Activated CD4-positive, alpha-beta memory T cell treated with anti-CD3 and anti-CD28 coated beads for 36 hours (primary cell): ENCODE results near the gene SLC8A1. TPM values are rescaled to one million over a fixed set of nuclear protein-coding genes. Genes with fewer than 3 reads are reported as not detected.

Experiments
- CTCF ChIA-PET: fragments of 350-600 bp; sonication (Branson Sonifier 250); formaldehyde crosslinking; loops from one replicate; lab custom pipeline; 2021; ENCODE audit warnings: antibody characterized with exemption, inconsistent platforms; lab: Charles Lee
- POLR2A ChIA-PET: fragments of 350-600 bp; sonication (Branson Sonifier 250); formaldehyde crosslinking; loops from one replicate; lab custom pipeline; 2021; ENCODE audit warnings: antibody characterized with exemption; lab: Charles Lee
- DNase-seq: peaks from one replicate; pipeline ENCODE4 v3.0.0-alpha.2; 2020
- H3K27ac Mint-ChIP-seq: one replicate; pipeline ENCODE4 v1.8.0; 2021; ENCODE audit warnings: mixed read lengths
- H3K27me3 Mint-ChIP-seq: one replicate; pipeline ENCODE4 v1.8.0; 2021; ENCODE audit warnings: mixed read lengths
- H3K36me3 Mint-ChIP-seq: one replicate; pipeline ENCODE4 v1.8.0; 2021; ENCODE audit warnings: mixed read lengths
- H3K4me1 Mint-ChIP-seq: one replicate; pipeline ENCODE4 v1.8.0; 2021; ENCODE audit warnings: low read depth, mixed read lengths
- H3K4me3 Mint-ChIP-seq: one replicate; pipeline ENCODE4 v1.8.0; 2021; ENCODE audit warnings: mild to moderate bottlenecking, mixed read lengths
- H3K9me3 Mint-ChIP-seq: one replicate; pipeline ENCODE4 v1.8.0; 2021; ENCODE audit warnings: mixed read lengths
- intact Hi-C: fragments of 100-400 bp; cut with micrococcal nuclease; formaldehyde crosslinking; loops from one replicate; pipeline ENCODE4 v1.15.1; 2023
- total RNA-seq, 2 experiments: library from RNA; stranded (reverse); gene quantifications; one replicate each; pipeline ENCODE4 v1.2.3, GENCODE V29; 2021

Gene SLC8A1
- total RNA-seq, 2 experiments from 2014 or later: 0.12 to 0.19 TPM

- H3K27ac Mint-ChIP-seq: no peak overlapping the region
- POLR2A ChIA-PET: no interaction called here
- H3K9me3 Mint-ChIP-seq: no peaks in the 10 kb centered on the region
- no peaks in the 10 kb centered on the region for H3K4me1 Mint-ChIP-seq
- H3K4me3 Mint-ChIP-seq: no peak overlapping the region
- intact Hi-C loops: no loop called here
- H3K27me3 Mint-ChIP-seq: peaks cover 1% of the 10 kb centered on the region
- H3K36me3 Mint-ChIP-seq: no peaks in the 10 kb centered on the region
- DNase-seq: no peak
- CTCF ChIA-PET: interaction anchor here (0.9 to 1.4 kb wide), 2 partner anchors 330 kb away, joined by 3 to 5 read pairs; no protein-coding TSS in a partner anchor
Measured at GRCh38 chr2:40243581-40244187, 208.2 kb downstream of the SLC8A1 start.

- no peak for DNase-seq
- H3K9me3 Mint-ChIP-seq: no peaks in the 10 kb centered on the region
- no peaks in the 10 kb centered on the region for H3K36me3 Mint-ChIP-seq
- POLR2A ChIA-PET: no interaction called here
- H3K4me1 Mint-ChIP-seq: no peaks in the 10 kb centered on the region
- no peaks in the 10 kb centered on the region for H3K27me3 Mint-ChIP-seq
- H3K4me3 Mint-ChIP-seq: no peak overlapping the region
- CTCF ChIA-PET: interaction anchor here (0.9 kb wide), 1 partner anchor 329 kb away, joined by 3 read pairs; no protein-coding TSS in a partner anchor
- intact Hi-C loops: no loop called here
- no peak overlapping the region for H3K27ac Mint-ChIP-seq
Measured at GRCh38 chr2:40242315-40242714, 209.6 kb downstream of the SLC8A1 start.

GRCh38 chr2:40240070-40240469 is 211.8 kb downstream of the SLC8A1 start:
- ChIA-PET POLR2A (no interaction called here), CTCF (no interaction called here)
- DNase-seq: no peak
- intact Hi-C loops: no loop called here
- Mint-ChIP-seq H3K9me3 (no peaks in the 10 kb centered on the region), H3K27ac (no peak overlapping the region), H3K4me1 (no peaks in the 10 kb centered on the region), H3K4me3 (no peak overlapping the region), H3K36me3 (no peaks in the 10 kb centered on the region), H3K27me3 (no peaks in the 10 kb centered on the region)

GRCh38 chr2:40230707-40231432 is 221.0 kb downstream of the SLC8A1 start:
- POLR2A ChIA-PET: no interaction called here
- H3K27ac Mint-ChIP-seq: no peak overlapping the region
- H3K27me3 Mint-ChIP-seq: no peaks in the 10 kb centered on the region
- intact Hi-C loops: no loop called here
- DNase-seq: no peak
- no peaks in the 10 kb centered on the region for H3K9me3 Mint-ChIP-seq
- CTCF ChIA-PET: interaction anchor here (1.1 to 1.3 kb wide), 2 partner anchors 14 to 34 kb away, joined by 3 to 4 read pairs; no protein-coding TSS in a partner anchor
- H3K36me3 Mint-ChIP-seq: no peaks in the 10 kb centered on the region
- H3K4me3 Mint-ChIP-seq: no peak overlapping the region
- H3K4me1 Mint-ChIP-seq: no peaks in the 10 kb centered on the region

- H3K36me3 Mint-ChIP-seq: no peaks in the 10 kb centered on the region
- H3K4me3 Mint-ChIP-seq: no peak overlapping the region
- H3K9me3 Mint-ChIP-seq: no peaks in the 10 kb centered on the region
- ChIA-PET CTCF (interaction anchor here (0.7 to 1.3 kb wide), 3 partner anchors 9 to 35 kb away, joined by 3 to 5 read pairs (median 4); no protein-coding TSS in a partner anchor), POLR2A (no interaction called here)
- H3K27ac Mint-ChIP-seq: no peak overlapping the region
- intact Hi-C loops: no loop called here
- DNase-seq: no peak
- no peaks in the 10 kb centered on the region for H3K27me3 Mint-ChIP-seq
- no peaks in the 10 kb centered on the region for H3K4me1 Mint-ChIP-seq
Measured at GRCh38 chr2:40230186-40230585, 221.7 kb downstream of the SLC8A1 start.

- Mint-ChIP-seq H3K4me3 (no peak overlapping the region), H3K36me3 (no peaks in the 10 kb centered on the region), H3K4me1 (no peaks in the 10 kb centered on the region), H3K9me3 (no peaks in the 10 kb centered on the region), H3K27me3 (no peaks in the 10 kb centered on the region), H3K27ac (no peak overlapping the region)
- ChIA-PET CTCF (no interaction called here), POLR2A (no interaction called here)
- DNase-seq: no peak
- intact Hi-C loops: no loop called here
Measured at GRCh38 chr2:40228310-40228709, 223.6 kb downstream of the SLC8A1 start.

- intact Hi-C loops: no loop called here
- Mint-ChIP-seq H3K9me3 (peaks cover 4% of the 10 kb centered on the region), H3K27me3 (no peaks in the 10 kb centered on the region), H3K4me1 (no peaks in the 10 kb centered on the region), H3K27ac (no peak overlapping the region), H3K36me3 (no peaks in the 10 kb centered on the region), H3K4me3 (no peak overlapping the region)
- no peak for DNase-seq
- ChIA-PET CTCF (no interaction called here), POLR2A (no interaction called here)
Measured at GRCh38 chr2:40227210-40227609, 224.7 kb downstream of the SLC8A1 start.

- peaks cover 4% of the 10 kb centered on the region for H3K9me3 Mint-ChIP-seq
- POLR2A ChIA-PET: interaction anchor here (0.6 kb wide), 1 partner anchor 12 kb away, joined by 6 read pairs; no protein-coding TSS in a partner anchor
- DNase-seq: no peak
- intact Hi-C loops: no loop called here
- CTCF ChIA-PET: no interaction called here
- no peaks in the 10 kb centered on the region for H3K36me3 Mint-ChIP-seq
- H3K27ac Mint-ChIP-seq: no peak overlapping the region
- H3K27me3 Mint-ChIP-seq: no peaks in the 10 kb centered on the region
- H3K4me3 Mint-ChIP-seq: no peak overlapping the region
- no peaks in the 10 kb centered on the region for H3K4me1 Mint-ChIP-seq
Measured at GRCh38 chr2:40226637-40227036, 225.3 kb downstream of the SLC8A1 start.

GRCh38 chr2:40225670-40226210 is 226.2 kb downstream of the SLC8A1 start:
- peaks cover 4% of the 10 kb centered on the region for H3K9me3 Mint-ChIP-seq
- CTCF ChIA-PET: no interaction called here
- intact Hi-C loops: no loop called here
- no peaks in the 10 kb centered on the region for H3K4me1 Mint-ChIP-seq
- no peak overlapping the region for H3K27ac Mint-ChIP-seq
- POLR2A ChIA-PET: interaction anchor here (0.6 kb wide), 1 partner anchor 13 kb away, joined by 6 read pairs; no protein-coding TSS in a partner anchor
- H3K27me3 Mint-ChIP-seq: no peaks in the 10 kb centered on the region
- H3K4me3 Mint-ChIP-seq: no peak overlapping the region
- no peaks in the 10 kb centered on the region for H3K36me3 Mint-ChIP-seq
- no peak for DNase-seq

GRCh38 chr2:40224318-40224717 is 227.6 kb downstream of the SLC8A1 start:
- ChIA-PET POLR2A (no interaction called here), CTCF (no interaction called here)
- H3K27ac Mint-ChIP-seq: no peak overlapping the region
- DNase-seq: no peak
- H3K27me3 Mint-ChIP-seq: no peaks in the 10 kb centered on the region
- peaks cover 4% of the 10 kb centered on the region for H3K9me3 Mint-ChIP-seq
- intact Hi-C loops: no loop called here
- H3K4me3 Mint-ChIP-seq: no peak overlapping the region
- no peaks in the 10 kb centered on the region for H3K4me1 Mint-ChIP-seq
- H3K36me3 Mint-ChIP-seq: no peaks in the 10 kb centered on the region

- POLR2A ChIA-PET: no interaction called here
- H3K9me3 Mint-ChIP-seq: peaks cover 18% of the 10 kb centered on the region
- no peaks in the 10 kb centered on the region for H3K4me1 Mint-ChIP-seq
- DNase-seq: no peak
- H3K27ac Mint-ChIP-seq: no peak overlapping the region
- H3K36me3 Mint-ChIP-seq: no peaks in the 10 kb centered on the region
- intact Hi-C loops: no loop called here
- CTCF ChIA-PET: no interaction called here
- H3K27me3 Mint-ChIP-seq: no peaks in the 10 kb centered on the region
- no peak overlapping the region for H3K4me3 Mint-ChIP-seq
Measured at GRCh38 chr2:40220177-40220925, 231.5 kb downstream of the SLC8A1 start.

GRCh38 chr2:40219141-40219540 is 232.7 kb downstream of the SLC8A1 start:
- no peaks in the 10 kb centered on the region for H3K4me1 Mint-ChIP-seq
- intact Hi-C loops: loop anchor here (10.0 kb wide), 1 partner anchor 304 kb away; no protein-coding TSS in a partner anchor
- peaks cover 18% of the 10 kb centered on the region for H3K9me3 Mint-ChIP-seq
- no peak overlapping the region for H3K4me3 Mint-ChIP-seq
- H3K27me3 Mint-ChIP-seq: no peaks in the 10 kb centered on the region
- no peaks in the 10 kb centered on the region for H3K36me3 Mint-ChIP-seq
- CTCF ChIA-PET: no interaction called here
- DNase-seq: no peak
- POLR2A ChIA-PET: no interaction called here
- no peak overlapping the region for H3K27ac Mint-ChIP-seq
